Measurements from ENCODE around the gene PPP2R5C.

The PPP2R5C gene

GRCh38 chr14:101844219-101844618 is 82.7 kb downstream of the PPP2R5C start:
- Mint-ChIP-seq H3K36me3 (peaks cover 53% of the 10 kb centered on the region), H3K27me3 (no peaks in the 10 kb centered on the region), H3K27ac (peak overlapping the region; percentile 75), H3K9me3 (no peaks in the 10 kb centered on the region), H3K4me1 (peaks cover 88% of the 10 kb centered on the region), H3K4me3 (no peak overlapping the region)
- DNase-seq, result no peak
- CTCF ChIA-PET, result interaction anchor here (0.8 to 7.3 kb wide), 8 partner anchors 10 to 137 kb away, joined by 3 to 79 read pairs (median 5); no protein-coding TSS in a partner anchor

DNA sequence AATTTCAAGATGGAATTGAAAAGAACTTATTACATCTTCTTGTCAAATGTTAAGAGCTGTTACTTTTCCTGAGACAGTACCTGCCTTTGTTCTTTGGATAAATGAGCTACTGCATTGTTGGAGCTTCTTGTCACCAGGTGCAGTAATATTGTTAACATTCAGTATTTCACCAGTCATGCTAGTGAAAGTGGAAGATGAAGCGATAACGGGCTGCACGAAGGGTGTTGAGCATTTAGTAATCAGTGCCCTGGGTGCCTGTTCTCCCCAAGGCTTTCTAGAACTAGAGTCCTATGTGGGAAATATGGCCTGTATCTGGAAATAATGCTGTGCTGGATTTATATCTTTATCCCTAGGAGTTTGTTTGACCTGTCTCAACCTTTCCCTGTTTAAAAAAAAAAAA is 83.2 kb downstream of the PPP2R5C start:
- DNase-seq, result no peak
- Mint-ChIP-seq H3K27ac (no peak overlapping the region), H3K36me3 (peaks cover 52% of the 10 kb centered on the region), H3K9me3 (no peaks in the 10 kb centered on the region), H3K27me3 (no peaks in the 10 kb centered on the region), H3K4me1 (peaks cover 88% of the 10 kb centered on the region), H3K4me3 (no peak overlapping the region)
- CTCF ChIA-PET, result interaction anchor here (0.9 to 7.3 kb wide), 6 partner anchors 10 to 138 kb away, joined by 3 to 79 read pairs (median 4); no protein-coding TSS in a partner anchor

DNA sequence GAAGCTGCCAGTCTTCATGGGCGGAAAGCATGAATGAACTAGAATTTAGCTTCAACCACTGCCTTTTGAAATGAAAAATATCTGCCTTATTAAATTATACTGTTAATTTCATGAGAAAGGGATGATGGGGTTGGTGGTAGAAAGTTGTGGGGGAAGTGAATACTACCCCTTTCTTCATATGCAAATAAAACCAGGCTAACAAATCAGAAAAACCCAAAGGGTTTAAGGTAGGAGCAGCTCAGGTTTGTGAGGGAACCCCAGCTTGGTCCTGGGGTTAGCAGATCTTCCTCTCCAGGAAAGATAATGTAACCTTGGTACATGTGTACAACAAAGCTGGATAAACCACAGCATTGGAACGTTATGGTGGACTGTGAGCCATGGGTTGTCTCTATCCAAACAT is 84.0 kb downstream of the PPP2R5C start:
- no peak for DNase-seq
- CTCF ChIA-PET, result interaction anchor here (0.9 to 7.3 kb wide), 3 partner anchors 76 to 138 kb away, joined by 3 to 79 read pairs (median 8); no protein-coding TSS in a partner anchor
- Mint-ChIP-seq H3K4me1 (peaks cover 88% of the 10 kb centered on the region), H3K4me3 (no peak overlapping the region), H3K36me3 (peaks cover 58% of the 10 kb centered on the region), H3K9me3 (no peaks in the 10 kb centered on the region), H3K27me3 (no peaks in the 10 kb centered on the region), H3K27ac (peak overlapping the region; percentile 43)

DNA sequence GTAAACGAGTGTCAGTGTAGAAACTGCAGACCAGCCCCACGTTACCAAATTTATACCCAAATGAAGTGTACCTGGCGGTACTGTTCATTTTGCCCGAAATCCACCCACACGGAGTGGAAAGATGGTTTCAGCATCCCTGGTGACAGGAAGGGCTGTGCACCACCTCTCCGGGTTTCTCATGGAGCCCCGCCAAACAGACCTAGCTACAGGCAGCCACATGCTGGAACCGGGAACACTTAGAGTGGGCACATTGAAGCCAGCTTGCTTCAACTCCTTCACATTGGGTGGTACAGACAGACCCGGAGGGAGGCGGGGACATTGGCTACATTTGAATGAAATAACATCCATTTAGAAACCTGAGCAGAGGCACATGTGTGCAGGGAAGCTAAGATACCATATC is 84.4 kb downstream of the PPP2R5C start:
- Mint-ChIP-seq H3K9me3 (no peaks in the 10 kb centered on the region), H3K36me3 (peaks cover 58% of the 10 kb centered on the region), H3K4me1 (peaks cover 87% of the 10 kb centered on the region), H3K27me3 (no peaks in the 10 kb centered on the region), H3K27ac (no peak overlapping the region), H3K4me3 (no peak overlapping the region)
- CTCF ChIA-PET, result interaction anchor here (0.7 to 7.3 kb wide), 4 partner anchors 76 to 139 kb away, joined by 3 to 79 read pairs (median 6); no protein-coding TSS in a partner anchor
- DNase-seq, result no peak

- Mint-ChIP-seq H3K4me3 (no peak overlapping the region), H3K27ac (no peak overlapping the region)
- CTCF ChIA-PET, result no interaction called here
These were observed 87.6 kb downstream of the PPP2R5C start for GRCh38 chr14:101849125-101849524.

GRCh38 chr14:101849640-101850039 is 88.1 kb downstream of the PPP2R5C start:
- H3K27ac Mint-ChIP-seq, result no peak overlapping the region
- CTCF ChIA-PET, result interaction anchor here (1.0 kb wide), 1 partner anchor 142 kb away, joined by 3 read pairs; no protein-coding TSS in a partner anchor
- H3K36me3 Mint-ChIP-seq, result peaks cover 43% of the 10 kb centered on the region
- H3K4me3 Mint-ChIP-seq, result no peak overlapping the region
- H3K9me3 Mint-ChIP-seq, result no peaks in the 10 kb centered on the region
- DNase-seq, result no peak
- H3K27me3 Mint-ChIP-seq, result no peaks in the 10 kb centered on the region
- peaks cover 86% of the 10 kb centered on the region for H3K4me1 Mint-ChIP-seq

More at GRCh38 chr14:101849125-101849524, 87.6 kb downstream of the PPP2R5C start:
- peaks cover 44% of the 10 kb centered on the region for H3K36me3 Mint-ChIP-seq
- H3K9me3 Mint-ChIP-seq, result no peaks in the 10 kb centered on the region
- H3K27me3 Mint-ChIP-seq, result no peaks in the 10 kb centered on the region
- DNase-seq, result no peak
- H3K4me1 Mint-ChIP-seq, result peaks cover 86% of the 10 kb centered on the region

- H3K4me3 Mint-ChIP-seq, result no peak overlapping the region
- DNase-seq, result no peak
- H3K4me1 Mint-ChIP-seq, result peaks cover 83% of the 10 kb centered on the region
- CTCF ChIA-PET, result interaction anchor here (1.2 kb wide), 1 partner anchor 110 kb away, joined by 3 read pairs; no protein-coding TSS in a partner anchor
- no peaks in the 10 kb centered on the region for H3K27me3 Mint-ChIP-seq
- H3K27ac Mint-ChIP-seq, result no peak overlapping the region
- no peaks in the 10 kb centered on the region for H3K9me3 Mint-ChIP-seq
- H3K36me3 Mint-ChIP-seq, result peaks cover 38% of the 10 kb centered on the region
These were observed 89.7 kb downstream of the PPP2R5C start for GRCh38 chr14:101851183-101851582.

DNA sequence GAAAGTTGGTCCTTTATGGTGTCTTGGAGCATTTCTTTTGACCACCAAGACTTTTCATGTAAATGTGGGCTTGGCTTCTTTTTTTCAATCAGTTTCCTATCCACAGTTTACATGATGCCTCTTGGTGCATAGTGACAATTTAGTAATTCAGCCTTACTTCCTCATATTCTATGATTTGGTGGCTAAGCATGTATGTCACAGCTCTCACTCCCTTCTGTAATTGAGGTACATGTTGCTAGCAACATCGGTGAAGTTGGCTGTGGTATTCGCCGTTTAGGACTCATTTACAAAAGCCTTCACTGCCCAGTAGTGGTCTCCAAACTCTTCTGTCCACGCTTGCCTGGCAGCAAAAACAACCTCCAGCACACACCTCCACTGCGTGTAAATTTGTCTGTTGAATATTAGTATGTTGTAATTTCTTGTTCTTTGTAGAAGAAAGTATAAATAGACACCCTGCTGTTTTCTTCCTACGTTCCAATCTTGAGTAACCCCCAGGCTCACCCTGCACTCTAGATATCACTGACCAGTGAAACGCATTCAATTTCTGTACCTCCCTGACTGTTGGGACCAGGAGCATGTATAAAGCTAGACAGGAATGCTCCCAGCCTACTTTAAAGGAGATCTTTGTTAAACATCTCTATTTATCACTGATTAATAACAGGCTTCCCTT is 90.4 kb downstream of the PPP2R5C start:
- peaks cover 43% of the 10 kb centered on the region for H3K36me3 Mint-ChIP-seq
- CTCF ChIA-PET, result interaction anchor here (1.2 to 2.9 kb wide), 2 partner anchors 81 to 109 kb away, joined by 3 to 18 read pairs; no protein-coding TSS in a partner anchor
- H3K4me3 Mint-ChIP-seq, result no peak overlapping the region
- DNase-seq, result no peak
- no peaks in the 10 kb centered on the region for H3K27me3 Mint-ChIP-seq
- peaks cover 81% of the 10 kb centered on the region for H3K4me1 Mint-ChIP-seq
- peak overlapping the region; percentile 13 for H3K27ac Mint-ChIP-seq
- H3K9me3 Mint-ChIP-seq, result no peaks in the 10 kb centered on the region

DNA sequence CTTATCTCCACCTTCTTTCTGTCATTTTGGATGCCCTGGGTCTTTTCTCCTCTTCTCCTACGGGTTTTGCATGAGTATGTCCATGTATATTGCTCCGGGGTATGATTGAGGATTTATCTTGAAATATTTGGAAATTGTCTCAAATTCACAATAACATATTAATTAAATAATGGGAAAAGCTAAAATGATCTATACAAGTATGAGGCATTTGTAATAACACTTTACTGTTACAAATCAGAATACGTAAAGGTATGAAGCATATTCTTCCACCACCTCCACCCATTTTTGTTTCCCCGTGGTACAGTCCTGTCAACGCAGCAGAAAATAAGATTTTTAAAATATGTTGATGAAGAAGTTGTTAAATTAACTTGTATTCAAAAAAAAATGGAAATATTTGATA is 91.3 kb downstream of the PPP2R5C start:
- CTCF ChIA-PET, result interaction anchor here (2.9 kb wide), 1 partner anchor 82 kb away, joined by 18 read pairs; no protein-coding TSS in a partner anchor
- Mint-ChIP-seq H3K4me1 (peaks cover 81% of the 10 kb centered on the region), H3K4me3 (no peak overlapping the region), H3K27me3 (no peaks in the 10 kb centered on the region), H3K36me3 (peaks cover 46% of the 10 kb centered on the region), H3K9me3 (no peaks in the 10 kb centered on the region), H3K27ac (no peak overlapping the region)
- DNase-seq, result no peak

- Mint-ChIP-seq H3K9me3 (no peaks in the 10 kb centered on the region), H3K4me1 (peaks cover 77% of the 10 kb centered on the region), H3K36me3 (peaks cover 48% of the 10 kb centered on the region), H3K27me3 (no peaks in the 10 kb centered on the region), H3K27ac (peak overlapping the region; percentile 24), H3K4me3 (no peak overlapping the region)
- DNase-seq, result no peak
- CTCF ChIA-PET, result interaction anchor here (1.0 to 2.9 kb wide), 3 partner anchors 12 to 83 kb away, joined by 3 to 18 read pairs (median 3); no protein-coding TSS in a partner anchor
These were observed 92.0 kb downstream of the PPP2R5C start for GRCh38 chr14:101853455-101854018.

- peaks cover 50% of the 10 kb centered on the region for H3K36me3 Mint-ChIP-seq
- H3K27ac Mint-ChIP-seq, result peak overlapping the region; percentile 33
- DNase-seq, result peak; percentile 38
- no peaks in the 10 kb centered on the region for H3K27me3 Mint-ChIP-seq
- H3K9me3 Mint-ChIP-seq, result no peaks in the 10 kb centered on the region
- CTCF ChIA-PET, result interaction anchor here (1.0 to 2.9 kb wide), 4 partner anchors 10 to 84 kb away, joined by 3 to 18 read pairs (median 3); no protein-coding TSS in a partner anchor
- peaks cover 77% of the 10 kb centered on the region for H3K4me1 Mint-ChIP-seq
- no peak overlapping the region for H3K4me3 Mint-ChIP-seq
These were observed 92.9 kb downstream of the PPP2R5C start for GRCh38 chr14:101854366-101854765.

GRCh38 chr14:101855958-101856357 is 94.4 kb downstream of the PPP2R5C start:
- H3K4me3 Mint-ChIP-seq, result no peak overlapping the region
- CTCF ChIA-PET, result no interaction called here
- no peak for DNase-seq
- peaks cover 50% of the 10 kb centered on the region for H3K36me3 Mint-ChIP-seq
- no peaks in the 10 kb centered on the region for H3K27me3 Mint-ChIP-seq
- no peak overlapping the region for H3K27ac Mint-ChIP-seq
- H3K9me3 Mint-ChIP-seq, result no peaks in the 10 kb centered on the region
- H3K4me1 Mint-ChIP-seq, result peaks cover 64% of the 10 kb centered on the region

GRCh38 chr14:101856536-101856935 is 95.0 kb downstream of the PPP2R5C start:
- CTCF ChIA-PET, result interaction anchor here (0.6 kb wide), 1 partner anchor 85 kb away, joined by 4 read pairs; no protein-coding TSS in a partner anchor

DNA sequence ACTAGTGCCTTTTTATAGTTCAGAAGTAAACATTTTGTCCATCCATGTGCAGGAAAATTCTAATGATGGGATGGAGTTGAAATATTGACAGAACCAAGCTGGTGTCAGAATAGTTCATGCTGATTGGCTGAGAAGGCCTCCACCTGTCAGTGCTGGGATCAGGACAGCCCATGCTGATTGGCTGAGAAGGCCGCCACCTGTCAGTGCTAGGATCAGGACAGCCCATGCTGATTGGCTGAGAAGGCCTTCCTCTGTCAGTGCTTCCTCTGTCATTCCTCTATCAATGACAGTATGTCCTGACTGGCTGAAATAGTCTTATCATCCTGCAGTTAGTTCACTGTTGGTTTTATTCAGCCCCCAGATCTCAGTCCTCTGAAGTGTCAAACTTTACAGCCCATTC is 95.7 kb downstream of the PPP2R5C start:
- CTCF ChIA-PET, result no interaction called here
- Mint-ChIP-seq H3K36me3 (peaks cover 60% of the 10 kb centered on the region), H3K27ac (no peak overlapping the region), H3K27me3 (no peaks in the 10 kb centered on the region), H3K4me3 (no peak overlapping the region), H3K4me1 (peaks cover 54% of the 10 kb centered on the region), H3K9me3 (no peaks in the 10 kb centered on the region)
- DNase-seq, result no peak

More at GRCh38 chr14:101856536-101856935, 95.0 kb downstream of the PPP2R5C start:
- no peaks in the 10 kb centered on the region for H3K9me3 Mint-ChIP-seq
- DNase-seq, result no peak
- peaks cover 60% of the 10 kb centered on the region for H3K4me1 Mint-ChIP-seq
- no peak overlapping the region for H3K4me3 Mint-ChIP-seq
- peak overlapping the region; percentile 33 for H3K27ac Mint-ChIP-seq
- peaks cover 54% of the 10 kb centered on the region for H3K36me3 Mint-ChIP-seq
- no peaks in the 10 kb centered on the region for H3K27me3 Mint-ChIP-seq

Data from activated naive CD4-positive, alpha-beta T cell treated with anti-CD3 and anti-CD28 coated beads, Interleukin-2, amount 10 ng/mL, durations not matched to agents 7 days and 5 days (primary cell).